Fibroblast of mammary gland (primary cell): ENCODE measurements around the gene FMN1.
A peak's percentile ranks its signal among the peaks of the same experiment; 100 is the strongest.

Experiments used
- DNase-seq: peaks from one replicate; pipeline ENCODE4 v3.0.0-alpha.2; 2010; ENCODE audit warnings: low read depth
- H3K4me3 ChIP-seq: 2 replicates; pipeline ENCODE4 v1.5.1; 2011; ENCODE audit warnings: low read depth, mild to moderate bottlenecking, low read length, moderate library complexity; ENCODE audit not compliant: control insufficient read depth
- TF ChIP-seq, protein P1 (sequence below): conservative IDR thresholded peaks from 2 replicates; pipeline ENCODE4 v1.5.1; 2011; ENCODE audit warnings: low read depth, low read length, inconsistent platforms; ENCODE audit not compliant: control insufficient read depth, insufficient read depth

The FMN1 gene

DNA sequence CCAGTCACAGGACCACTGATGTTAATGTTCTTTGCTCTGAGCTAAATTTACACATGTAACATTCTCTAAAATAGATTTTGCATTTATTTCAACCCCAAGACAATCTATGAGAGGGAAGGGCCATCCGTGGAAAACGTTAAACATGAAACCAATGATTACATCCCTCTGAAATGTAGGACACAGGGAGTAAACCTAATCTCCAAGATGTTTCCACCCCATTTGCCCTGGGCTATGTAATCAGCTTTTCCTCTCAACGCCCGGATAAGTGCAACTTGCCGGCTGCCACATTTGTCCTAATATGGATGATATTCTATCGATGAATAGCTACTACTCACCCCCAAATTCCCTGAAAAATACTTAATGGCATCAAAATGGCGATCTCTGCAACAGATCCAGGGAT is 6.4 kb upstream of the FMN1 start:
- TF ChIP-seq, protein P1, sequence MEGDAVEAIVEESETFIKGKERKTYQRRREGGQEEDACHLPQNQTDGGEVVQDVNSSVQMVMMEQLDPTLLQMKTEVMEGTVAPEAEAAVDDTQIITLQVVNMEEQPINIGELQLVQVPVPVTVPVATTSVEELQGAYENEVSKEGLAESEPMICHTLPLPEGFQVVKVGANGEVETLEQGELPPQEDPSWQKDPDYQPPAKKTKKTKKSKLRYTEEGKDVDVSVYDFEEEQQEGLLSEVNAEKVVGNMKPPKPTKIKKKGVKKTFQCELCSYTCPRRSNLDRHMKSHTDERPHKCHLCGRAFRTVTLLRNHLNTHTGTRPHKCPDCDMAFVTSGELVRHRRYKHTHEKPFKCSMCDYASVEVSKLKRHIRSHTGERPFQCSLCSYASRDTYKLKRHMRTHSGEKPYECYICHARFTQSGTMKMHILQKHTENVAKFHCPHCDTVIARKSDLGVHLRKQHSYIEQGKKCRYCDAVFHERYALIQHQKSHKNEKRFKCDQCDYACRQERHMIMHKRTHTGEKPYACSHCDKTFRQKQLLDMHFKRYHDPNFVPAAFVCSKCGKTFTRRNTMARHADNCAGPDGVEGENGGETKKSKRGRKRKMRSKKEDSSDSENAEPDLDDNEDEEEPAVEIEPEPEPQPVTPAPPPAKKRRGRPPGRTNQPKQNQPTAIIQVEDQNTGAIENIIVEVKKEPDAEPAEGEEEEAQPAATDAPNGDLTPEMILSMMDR = no peak
- no peak for DNase-seq
- no peak overlapping the region for H3K4me3 ChIP-seq

DNA sequence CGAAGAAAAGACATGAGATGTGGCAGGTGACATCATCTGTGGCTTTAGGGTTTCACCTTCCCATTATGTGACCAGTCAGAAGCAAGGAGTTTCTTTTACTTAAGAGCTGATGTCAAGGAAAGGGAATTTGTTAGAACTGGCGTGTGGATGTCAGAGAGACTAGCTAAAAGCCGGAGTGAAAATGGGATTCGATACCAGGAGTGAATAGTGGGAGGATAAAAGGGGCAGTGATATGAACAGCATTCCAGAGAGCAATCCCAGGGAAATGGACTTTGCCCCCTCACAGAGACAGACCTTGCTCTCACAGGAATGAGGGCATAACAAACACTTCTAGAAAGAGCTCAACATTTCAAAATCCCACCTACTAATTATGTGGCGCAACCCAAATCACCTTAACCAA is 5.9 kb upstream of the FMN1 start:
- TF ChIP-seq, protein P1 = no peak
- H3K4me3 ChIP-seq = no peak overlapping the region
- no peak for DNase-seq

DNA sequence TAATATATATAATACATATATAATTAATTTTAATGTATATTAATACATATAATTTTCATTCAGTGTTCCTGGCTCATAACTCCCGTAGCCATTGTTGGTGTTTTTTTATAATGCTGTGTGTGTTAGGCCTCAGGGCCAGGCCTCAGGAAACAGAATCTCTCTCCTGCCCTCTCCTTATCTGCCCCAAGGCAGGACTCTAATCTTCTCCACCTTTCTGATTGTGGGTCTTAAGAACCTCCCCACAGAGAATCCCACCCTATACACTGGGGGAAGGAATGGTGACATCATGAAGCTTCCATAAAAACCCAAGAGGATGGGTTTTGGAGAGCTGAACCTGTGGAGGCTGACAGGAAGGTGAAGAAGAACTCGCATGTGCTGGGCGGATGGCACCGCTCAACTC is 4.0 kb upstream of the FMN1 start:
- TF ChIP-seq, protein P1 = no peak
- no peak overlapping the region for H3K4me3 ChIP-seq
- no peak for DNase-seq

DNA sequence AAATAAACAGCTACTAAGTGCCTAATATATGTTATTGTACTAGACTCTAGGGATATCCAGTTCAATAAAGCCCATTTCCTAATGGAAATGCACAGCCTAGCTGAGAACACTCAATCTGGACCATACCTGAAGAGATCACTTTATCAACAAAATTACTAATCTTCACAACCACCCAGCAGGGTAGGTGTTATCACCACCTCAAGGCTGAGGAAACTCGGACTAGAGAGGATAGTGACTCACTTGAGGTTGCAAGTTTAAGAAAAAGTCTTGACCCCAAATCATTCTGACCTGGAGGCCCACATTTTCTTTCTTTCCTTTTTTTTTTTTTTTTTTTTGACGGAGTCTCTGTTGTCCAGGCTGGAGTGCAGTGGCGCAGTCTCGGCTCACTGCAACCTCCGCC is 3.1 kb upstream of the FMN1 start:
- no peak for DNase-seq
- TF ChIP-seq, protein P1 = no peak
- no peak overlapping the region for H3K4me3 ChIP-seq

DNA sequence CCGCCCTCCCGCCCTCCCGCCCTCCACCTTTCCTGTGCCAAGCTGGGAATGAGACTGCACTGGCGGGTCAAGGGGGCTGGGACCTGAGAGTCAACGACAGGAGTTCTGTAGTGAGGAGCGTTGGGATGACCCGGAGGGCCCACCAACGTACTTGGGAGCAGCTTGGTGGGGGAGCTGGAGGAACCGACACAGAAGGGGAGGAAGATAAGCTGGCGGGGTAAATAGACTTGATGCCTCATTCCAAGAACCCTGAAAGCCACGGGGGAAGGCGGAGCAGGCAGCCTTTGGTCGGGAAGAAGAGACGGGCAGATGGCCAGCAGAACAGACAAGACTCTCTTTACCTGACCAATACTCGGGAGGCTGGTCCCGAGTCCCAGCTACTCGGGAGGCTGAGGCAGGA is 277 bp downstream of the FMN1 start:
- H3K4me3 ChIP-seq = peak overlapping the region; percentile 61
- TF ChIP-seq, protein P1 = no peak
- peak; percentile 11 for DNase-seq

DNA sequence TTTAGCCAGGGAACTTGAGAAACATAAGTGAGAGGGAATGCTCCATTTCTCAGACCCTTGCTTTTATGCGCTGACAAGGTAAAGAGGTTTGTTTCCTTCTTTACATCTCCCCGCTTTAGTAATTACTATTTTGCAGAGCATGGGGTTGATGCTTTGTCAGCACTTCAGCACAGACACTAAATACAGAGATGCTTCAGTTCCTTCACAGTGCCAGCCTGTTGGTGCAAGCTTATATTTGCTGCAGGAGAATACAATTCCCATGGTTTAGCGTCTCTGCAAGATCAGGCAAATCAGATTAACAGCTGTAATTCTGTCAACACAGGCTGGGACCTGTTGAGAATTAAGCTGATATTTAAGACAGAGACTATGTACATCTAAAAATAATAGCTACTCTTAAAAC is 2.9 kb downstream of the FMN1 start:
- H3K4me3 ChIP-seq = no peak overlapping the region
- TF ChIP-seq, protein P1 = no peak
- DNase-seq = no peak

DNA sequence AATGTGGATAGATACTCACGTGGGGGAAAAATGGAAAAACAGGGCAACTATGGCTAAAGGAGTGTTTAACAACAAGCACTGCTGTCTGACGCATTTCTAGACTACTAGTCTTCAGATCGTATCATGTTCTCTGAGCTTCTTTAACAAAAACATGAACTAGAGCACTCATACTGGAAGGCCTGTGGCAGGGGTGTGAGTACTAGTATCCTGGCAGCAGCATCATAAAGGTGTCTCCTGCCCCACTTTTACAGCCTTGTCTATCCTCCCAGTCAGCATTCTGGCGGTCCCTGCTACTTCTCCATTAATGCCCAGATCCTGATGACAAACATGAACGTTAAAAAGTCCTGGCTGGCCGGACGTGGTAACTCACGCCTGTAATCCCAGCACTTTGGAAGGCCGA is 4.0 kb downstream of the FMN1 start:
- no peak overlapping the region for H3K4me3 ChIP-seq
- DNase-seq = no peak

More for the DNA sequence above, 4.0 kb downstream of the FMN1 start:
- TF ChIP-seq, protein P1 = no peak
